A549 (cell line): ENCODE results near the gene WIZ.

Experiments used
- CEBPB ChIP-seq, 2 experiments: fragments of >200 bp in 1 of 2; sonication (Bioruptor Twin) in 1 of 2; formaldehyde crosslinking in 1 of 2; IDR thresholded peaks; 2 replicates each; pipeline ENCODE4 v1.6.1; 2012 to 2016
- CHD2 ChIP-seq: fragments of 150-350 bp; IDR thresholded peaks from 2 replicates; pipeline ENCODE4 v1.6.1; 2014; ENCODE audit warnings: low read length; ENCODE audit not compliant: partially characterized antibody
- CTCF ChIP-seq: fragments of >200 bp; sonication (Bioruptor Twin); formaldehyde crosslinking; IDR thresholded peaks from 3 replicates; pipeline ENCODE4 v1.5.1; 2016
- FOXS1 ChIP-seq: fragments of 250-450 bp; sonication (Bioruptor Pico); IDR thresholded peaks from 2 replicates; pipeline ENCODE4 v1.5.0; 2020; ENCODE audit warnings: mild to moderate bottlenecking, moderate library complexity
- PHF8 ChIP-seq: fragments of 200-600 bp; sonication (generic); IDR thresholded peaks from 2 replicates; pipeline ENCODE4 v1.6.1; 2016; ENCODE audit warnings: low read depth, mild to moderate bottlenecking, antibody characterized with exemption, moderate library complexity, borderline replicate concordance
- POLR2A ChIP-seq: IDR thresholded peaks from 2 replicates; pipeline ENCODE4 v1.6.1; 2012; ENCODE audit warnings: mild to moderate bottlenecking, low read length
- RCOR1 ChIP-seq: fragments of 150-350 bp; IDR thresholded peaks from 2 replicates; pipeline ENCODE4 v1.6.1; 2014; ENCODE audit warnings: antibody characterized with exemption, low read length, low read depth
- REST ChIP-seq: fragments of 200-600 bp; sonication (generic); IDR thresholded peaks from 2 replicates; pipeline ENCODE4 v1.6.1; 2016; ENCODE audit warnings: antibody characterized with exemption, mild to moderate bottlenecking, moderate library complexity
- RFX5 ChIP-seq: fragments of 450-650 bp; IDR thresholded peaks from 2 replicates; pipeline ENCODE4 v1.7.1; 2014; ENCODE audit warnings: antibody characterized with exemption, mild to moderate bottlenecking, moderate library complexity

DNA sequence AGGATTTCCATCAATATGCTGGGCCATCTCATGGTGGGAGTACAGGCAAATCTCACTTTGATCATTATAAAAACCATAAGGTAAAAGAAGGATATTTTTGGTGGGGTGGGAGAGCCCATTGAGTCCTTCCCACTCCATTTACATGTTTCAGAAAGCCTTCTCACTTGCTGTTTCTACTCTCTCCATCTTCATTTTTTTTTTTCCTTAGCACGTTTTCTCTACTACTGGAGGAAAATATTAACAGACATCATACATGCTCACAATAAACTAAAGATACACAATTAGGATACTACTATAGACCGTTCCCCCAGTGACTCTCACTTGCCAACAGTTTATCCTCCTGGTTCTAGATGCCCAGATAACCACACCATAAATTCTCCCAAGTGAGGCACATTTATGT lies 68.3 kb downstream of the WIZ start:
- TF ChIP-seq RFX5 (no peak), POLR2A (no peak), CHD2 (no peak), RCOR1 (no peak), CTCF (no peak), REST (no peak), PHF8 (no peak), CEBPB (IDR thresholded peaks at IDR 0.05) (no peak), FOXS1 (CRISPR knock-in tag) (no peak)
